A375 (cell line): ENCODE data around the gene PSG4. TPM values are rescaled to one million over a fixed set of nuclear protein-coding genes. Genes with fewer than 3 reads are reported as not detected.

Source experiments
- total RNA-seq: library from RNA; depleted of rRNA; stranded (reverse); fragments of >200 nt; shearing (Covaris generic); gene quantifications from 2 replicates; pipeline ENCODE4 v1.2.3, GENCODE V29; 2014; rRNA removed

The PSG4 gene
- total RNA-seq = not detected in 2 replicates

DNA sequence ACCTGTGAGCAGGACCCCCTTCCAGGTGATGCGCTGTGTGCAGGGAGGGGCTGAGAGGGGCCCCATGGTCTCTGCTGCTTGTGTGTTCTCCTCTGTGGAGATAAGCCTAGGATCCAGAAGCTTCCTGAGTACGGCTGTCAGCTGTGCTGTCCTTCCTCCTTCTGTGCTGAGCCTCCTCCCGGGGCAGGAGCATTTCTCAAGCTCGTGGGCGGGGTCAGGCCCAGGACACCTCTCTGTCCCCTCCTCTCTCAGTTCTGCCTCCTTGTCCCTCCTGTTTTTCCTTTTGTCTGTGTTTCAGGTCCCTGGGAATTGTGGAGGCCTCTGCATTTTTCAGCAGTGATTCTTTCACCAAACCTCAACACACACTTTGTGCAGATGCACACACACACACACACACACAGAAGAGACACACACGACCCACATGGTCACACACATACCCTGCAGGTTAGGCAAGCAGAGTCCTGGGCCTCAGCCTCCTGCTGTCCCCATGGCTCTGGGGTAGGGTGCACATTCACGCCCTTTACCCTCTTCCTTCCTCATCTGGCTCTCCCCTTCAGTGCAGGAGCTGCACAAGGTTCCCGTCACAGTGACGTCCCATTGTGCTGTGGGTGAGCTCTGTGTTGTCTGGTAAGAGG is at the start of gene PSG4:
PSG4 (minus strand) TSS at position 168 of the 635 bp plus-strand sequence; CDS start at position 66, 102 bp downstream.

DNA sequence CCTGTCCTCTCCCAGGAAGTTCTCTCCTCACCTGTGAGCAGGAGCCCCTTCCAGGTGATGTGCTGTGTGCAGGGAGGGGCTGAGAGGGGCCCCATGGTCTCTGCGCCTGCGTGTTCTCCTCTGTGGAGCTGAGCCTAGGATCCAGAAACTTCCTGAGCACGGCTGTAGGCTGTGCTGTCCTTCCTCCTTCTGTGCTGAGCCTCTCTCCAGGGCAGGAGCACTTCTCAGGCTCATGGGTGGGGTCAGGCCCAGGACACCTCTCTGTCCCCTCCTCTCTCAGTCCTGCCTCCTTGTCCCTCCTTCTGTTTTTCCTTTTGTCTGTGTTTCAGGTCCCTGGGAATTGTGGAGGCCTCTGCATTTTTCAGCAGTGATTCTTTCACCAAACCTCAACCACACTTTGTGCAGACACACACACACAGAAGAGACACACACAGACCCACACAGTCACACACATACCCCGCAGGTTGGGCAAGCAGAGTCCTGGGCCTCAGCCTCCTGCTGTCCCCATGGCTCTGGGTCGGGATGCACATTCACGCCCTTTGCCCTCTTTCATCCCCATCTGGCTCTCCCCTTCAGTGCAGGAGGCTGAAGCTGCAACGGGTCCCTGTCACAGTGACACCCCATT is 19.0 kb downstream of the PSG4 start, which contains the start of gene PSG5:
PSG5 (minus strand) TSS at position 226 of the 625 bp plus-strand sequence; CDS start at position 95, 131 bp downstream.

Other genes with a start within 250 kb of the PSG4 start
- not detected in 2 replicates for gene PSG11, start 179.2 kb downstream of the PSG4 start, total RNA-seq
- gene PSG2, start 122.9 kb downstream of the PSG4 start, total RNA-seq = not detected in 2 replicates
- not detected in 2 replicates for gene PSG5, start 19.1 kb downstream of the PSG4 start, total RNA-seq
- gene PSG9, start 63.9 kb upstream of the PSG4 start, total RNA-seq = not detected in 2 replicates
- gene CD177, start 148.0 kb upstream of the PSG4 start, total RNA-seq = 0.13 TPM in 1 of 2 replicates, not detected in the other
- not detected in 2 replicates for gene TEX101, start 209.3 kb upstream of the PSG4 start, total RNA-seq